ENCODE measurements around the gene LAMC2. TPM values are rescaled to one million over a fixed set of nuclear protein-coding genes. Genes with fewer than 3 reads are reported as not detected.

Gene LAMC2
- total RNA-seq, 1 donor from 2014 or later, result 24.9 TPM

DNA sequence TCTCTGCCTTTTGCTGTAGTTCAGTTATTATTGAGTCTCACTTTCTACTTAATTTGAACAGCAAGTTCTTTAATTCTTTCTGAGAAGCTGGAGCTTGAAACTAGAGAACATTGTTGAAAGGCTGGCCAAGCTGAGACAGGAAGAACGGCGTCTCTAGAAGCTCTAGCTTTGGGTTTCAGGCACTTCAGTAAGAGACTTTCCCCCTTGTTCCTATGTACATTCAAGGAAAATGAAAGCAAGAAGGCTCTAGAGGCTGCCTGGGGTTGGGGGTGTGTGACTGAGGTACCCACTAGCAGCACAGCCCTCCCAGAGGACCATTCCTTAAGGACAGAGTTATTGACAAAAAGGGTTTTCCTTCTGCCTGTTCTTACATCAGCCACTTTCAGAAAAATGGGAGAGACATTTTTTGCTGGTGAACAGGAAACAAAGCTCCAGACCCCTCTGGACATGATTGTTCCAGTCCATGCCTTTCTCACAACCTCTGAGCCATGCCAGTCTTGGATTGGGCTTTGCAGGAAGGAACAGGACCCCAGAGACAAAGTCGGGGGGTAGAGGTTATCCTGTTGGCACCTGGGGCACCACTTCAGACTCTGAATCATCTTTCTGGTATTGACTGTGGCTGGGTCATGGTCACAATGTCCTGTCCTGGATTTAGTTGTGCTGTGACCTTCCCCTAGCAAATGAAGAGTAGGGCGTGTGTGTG is 63.1 kb downstream of the LAMC2 start:
- intact Hi-C loops (cut with DNase I), result no loop called here
- TF ChIP-seq, protein P1, sequence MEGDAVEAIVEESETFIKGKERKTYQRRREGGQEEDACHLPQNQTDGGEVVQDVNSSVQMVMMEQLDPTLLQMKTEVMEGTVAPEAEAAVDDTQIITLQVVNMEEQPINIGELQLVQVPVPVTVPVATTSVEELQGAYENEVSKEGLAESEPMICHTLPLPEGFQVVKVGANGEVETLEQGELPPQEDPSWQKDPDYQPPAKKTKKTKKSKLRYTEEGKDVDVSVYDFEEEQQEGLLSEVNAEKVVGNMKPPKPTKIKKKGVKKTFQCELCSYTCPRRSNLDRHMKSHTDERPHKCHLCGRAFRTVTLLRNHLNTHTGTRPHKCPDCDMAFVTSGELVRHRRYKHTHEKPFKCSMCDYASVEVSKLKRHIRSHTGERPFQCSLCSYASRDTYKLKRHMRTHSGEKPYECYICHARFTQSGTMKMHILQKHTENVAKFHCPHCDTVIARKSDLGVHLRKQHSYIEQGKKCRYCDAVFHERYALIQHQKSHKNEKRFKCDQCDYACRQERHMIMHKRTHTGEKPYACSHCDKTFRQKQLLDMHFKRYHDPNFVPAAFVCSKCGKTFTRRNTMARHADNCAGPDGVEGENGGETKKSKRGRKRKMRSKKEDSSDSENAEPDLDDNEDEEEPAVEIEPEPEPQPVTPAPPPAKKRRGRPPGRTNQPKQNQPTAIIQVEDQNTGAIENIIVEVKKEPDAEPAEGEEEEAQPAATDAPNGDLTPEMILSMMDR (IDR thresholded peaks at IDR 0.05), result no peak
- DNase-seq (no peak), ATAC-seq (peak in 1 of 2 donors; percentile 42)
- H3K9me3 ChIP-seq, result no peaks in the 10 kb centered on the region
- H3K27ac ChIP-seq, result no peak overlapping the region
- H3K27me3 ChIP-seq (ENCODE audit: low read depth), result no peaks in the 10 kb centered on the region
- no peaks in the 10 kb centered on the region for H3K36me3 ChIP-seq
- no peak overlapping the region for H3K4me3 ChIP-seq
- H3K4me1 ChIP-seq, result peaks cover 6% of the 10 kb centered on the region

DNA sequence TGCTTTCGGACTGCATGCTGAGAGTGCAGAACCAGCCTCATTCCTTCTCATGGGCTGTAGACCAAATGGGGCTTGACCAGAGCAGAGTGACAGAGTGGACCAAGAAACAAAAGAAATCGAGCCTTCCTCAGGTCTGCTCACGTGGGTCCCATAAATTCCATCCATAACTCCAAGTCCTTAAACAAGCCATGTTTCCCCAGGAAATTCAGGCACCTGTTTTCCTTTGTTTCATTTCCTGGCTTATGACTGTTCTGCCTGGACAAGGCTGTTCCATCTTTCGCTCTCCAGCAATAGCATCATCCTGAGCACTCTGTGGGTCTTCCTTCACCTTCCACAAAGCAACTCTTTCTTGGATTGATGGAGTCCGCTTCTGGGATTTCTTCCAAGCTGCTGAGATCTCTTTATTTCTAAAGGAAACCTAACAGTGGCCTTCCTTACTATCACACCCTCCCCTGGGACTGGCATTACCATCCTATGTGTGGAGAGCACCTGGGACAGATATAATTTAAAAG is 63.9 kb downstream of the LAMC2 start:
- no peak for ATAC-seq
- no peaks in the 10 kb centered on the region for H3K4me1 ChIP-seq
- peaks cover under 1% of the 10 kb centered on the region for H3K9me3 ChIP-seq

DNA sequence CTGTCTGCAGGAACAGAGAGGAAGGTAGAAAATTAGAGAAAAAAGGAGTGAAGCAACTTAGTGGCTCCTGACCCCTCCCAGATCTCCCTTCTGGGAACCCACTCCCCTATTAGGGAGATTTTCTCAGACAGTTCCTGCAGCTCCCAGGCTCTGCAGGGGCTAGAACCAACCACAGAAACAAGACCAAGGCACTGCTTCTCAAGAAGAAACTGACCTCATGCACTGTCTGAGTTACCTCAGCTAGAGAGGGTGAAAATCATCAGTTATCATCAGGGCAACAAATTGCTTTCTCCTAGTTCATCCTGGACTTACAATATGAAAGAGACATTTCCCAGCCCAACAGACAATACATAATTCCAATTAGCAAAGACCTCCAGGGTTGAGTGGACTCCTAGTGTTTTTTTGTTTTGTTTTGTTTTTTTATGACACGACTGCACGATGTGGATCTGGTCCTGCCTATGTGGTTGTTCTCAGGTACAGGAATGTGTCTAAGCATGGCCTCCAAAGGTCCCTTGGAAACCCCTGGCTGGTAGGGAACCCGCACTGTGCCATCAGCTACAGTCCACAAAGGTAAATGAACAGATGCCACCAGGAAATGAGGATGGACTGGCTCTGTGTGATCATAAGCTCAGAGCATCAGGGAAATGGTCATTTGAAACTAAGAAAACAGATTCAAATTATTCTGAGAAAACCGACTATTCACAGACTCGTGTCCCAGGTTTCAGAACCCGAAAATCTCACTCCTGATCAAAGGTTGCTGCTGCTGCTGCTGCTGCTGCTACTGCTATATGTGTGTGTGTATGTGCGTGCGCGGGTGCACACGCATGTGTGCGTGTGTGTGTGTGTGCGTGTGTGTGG is 65.3 kb downstream of the LAMC2 start:
- Histone ChIP-seq H3K4me3 (no peak overlapping the region), H3K27me3 (ENCODE audit: low read depth) (no peaks in the 10 kb centered on the region), H3K9me3 (peaks cover 3% of the 10 kb centered on the region), H3K27ac (no peak overlapping the region), H3K4me1 (no peaks in the 10 kb centered on the region), H3K36me3 (no peaks in the 10 kb centered on the region)
- TF ChIP-seq, protein P1 (IDR thresholded peaks at IDR 0.05), result no peak
- intact Hi-C loops (cut with DNase I), result no loop called here
- no peak for DNase-seq
- no peak for ATAC-seq

More for the DNA sequence above, 63.9 kb downstream of the LAMC2 start:
- Histone ChIP-seq H3K4me3 (no peak overlapping the region), H3K27me3 (ENCODE audit: low read depth) (no peaks in the 10 kb centered on the region), H3K27ac (no peak overlapping the region), H3K36me3 (no peaks in the 10 kb centered on the region)
- TF ChIP-seq, protein P1 (IDR thresholded peaks at IDR 0.05), result no peak
- intact Hi-C loops (cut with DNase I), result no loop called here
- DNase-seq, result no peak

DNA sequence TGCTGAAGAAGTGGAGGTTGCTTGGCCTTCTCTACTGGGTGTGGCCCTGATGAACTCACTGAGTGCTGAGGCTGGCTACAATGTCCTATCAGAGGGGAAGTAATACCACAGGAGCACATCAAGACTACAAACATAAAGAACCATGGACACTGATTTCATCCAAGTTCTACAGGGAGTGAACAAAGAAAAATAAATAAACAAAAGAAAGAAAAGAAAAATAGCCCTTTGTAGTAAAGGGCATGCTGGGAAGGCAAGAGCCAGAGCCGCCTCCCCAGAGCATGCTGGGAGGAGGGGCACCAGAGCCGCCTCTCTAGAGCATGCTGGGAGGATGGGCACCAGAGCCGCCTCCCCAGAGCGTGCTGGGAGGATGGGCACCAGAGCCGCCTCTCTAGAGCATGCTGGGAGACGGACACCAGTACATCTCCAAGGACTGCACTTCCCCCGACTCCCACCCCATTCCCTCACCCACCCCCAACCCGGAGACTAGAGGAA is 65.9 kb downstream of the LAMC2 start:
- TF ChIP-seq, protein P1 (IDR thresholded peaks at IDR 0.05), result no peak
- Histone ChIP-seq H3K9me3 (peaks cover 3% of the 10 kb centered on the region), H3K4me3 (no peak overlapping the region), H3K27me3 (ENCODE audit: low read depth) (no peaks in the 10 kb centered on the region), H3K4me1 (no peaks in the 10 kb centered on the region), H3K36me3 (no peaks in the 10 kb centered on the region), H3K27ac (no peak overlapping the region)
- intact Hi-C loops (cut with DNase I), result no loop called here
- DNase-seq (no peak), ATAC-seq (no peak)

DNA sequence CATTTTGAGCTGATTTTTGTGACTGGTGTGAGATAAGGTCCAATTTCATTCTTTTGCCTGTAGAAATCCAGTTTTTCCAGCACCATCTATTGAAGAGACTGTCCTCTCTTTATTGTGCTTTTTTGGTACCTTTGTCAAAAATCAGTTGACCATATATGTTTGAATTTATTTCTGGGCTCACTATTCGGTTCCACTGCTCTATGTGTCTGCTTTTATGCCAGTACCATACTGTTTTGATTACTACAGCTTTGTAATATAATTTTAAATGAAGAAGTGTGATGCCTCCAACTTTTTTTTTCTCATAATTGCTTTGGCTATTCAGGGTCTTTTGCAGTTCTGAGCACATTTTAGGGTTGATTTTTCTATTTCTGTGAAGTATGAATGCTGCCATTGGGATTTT is 69.0 kb downstream of the LAMC2 start:
- intact Hi-C loops (cut with DNase I), result no loop called here
- Histone ChIP-seq H3K36me3 (no peaks in the 10 kb centered on the region), H3K27me3 (ENCODE audit: low read depth) (no peaks in the 10 kb centered on the region), H3K27ac (no peak overlapping the region), H3K4me1 (no peaks in the 10 kb centered on the region), H3K4me3 (no peak overlapping the region), H3K9me3 (peaks cover 3% of the 10 kb centered on the region)
- TF ChIP-seq, protein P1 (IDR thresholded peaks at IDR 0.05), result no peak
- ATAC-seq (no peak), DNase-seq (no peak)
